Tibial nerve (tissue), 4 donors: ENCODE measurements around the gene IGSF9. TPM values are rescaled to one million over a fixed set of nuclear protein-coding genes. Genes with fewer than 3 reads are reported as not detected.
A peak's percentile ranks its signal among the peaks of the same experiment; 100 is the strongest.

Experiments used
- DNase-seq, 2 donors: peaks; one replicate each; pipeline ENCODE4 v3.0.0-alpha.2; 2019; ENCODE audit warnings: low spot score in 2 of 2
- H3K27ac ChIP-seq, 4 donors: fragments of 200-600 bp; sonication (generic) in 3 of 4; one replicate each; pipeline ENCODE4 v1.5.1; 2017 to 2019; ENCODE audit warnings: mild to moderate bottlenecking in 1 of 4
- H3K27me3 ChIP-seq, 2 donors: fragments of 200-600 bp; sonication (generic) in 1 of 2; one replicate each; pipeline versions ENCODE4 v1.5.1 to v1.6.0; 2017 to 2019
- H3K36me3 ChIP-seq, 3 donors: fragments of 200-600 bp; sonication (generic); one replicate each; pipeline ENCODE4 v1.5.1; 2018 to 2019
- H3K4me1 ChIP-seq, 4 donors: fragments of 200-600 bp; sonication (generic) in 3 of 4; one replicate each; pipeline ENCODE4 v1.5.1; 2017 to 2019
- H3K4me3 ChIP-seq, 4 donors: fragments of 200-600 bp; sonication (generic) in 3 of 4; one replicate each; pipeline ENCODE4 v1.5.1; 2017 to 2019; ENCODE audit warnings: mild to moderate bottlenecking in 1 of 4, moderate library complexity in 1 of 4
- H3K9me3 ChIP-seq, 4 donors: fragments of 200-600 bp; sonication (generic) in 3 of 4; one replicate each; pipeline ENCODE4 v1.5.1; 2017 to 2019
- EP300 ChIP-seq, 2 donors: sonication (generic); formaldehyde crosslinking; IDR thresholded peaks; one replicate each; pipeline ENCODE4 v1.6.1; 2017; ENCODE audit warnings: antibody characterized with exemption in 2 of 2, mild to moderate bottlenecking in 1 of 2
- POLR2A ChIP-seq, 2 donors: fragments of 450-650 bp; IDR thresholded peaks; one replicate each; pipeline ENCODE4 v1.6.1; 2017; ENCODE audit warnings: antibody characterized with exemption in 2 of 2, mild to moderate bottlenecking in 2 of 2, moderate library complexity in 2 of 2
- WGBS, 2 donors: methylation state at CpG; one replicate each; pipeline ENCODE4 v1.1.5; 2018; 5-methylcytosine and 5-hydroxymethylcytosine counted together
- total RNA-seq, 4 donors: library from RNA; depleted of rRNA; stranded (reverse); fragments of >200 nt; gene quantifications; one replicate each; pipeline ENCODE4 v1.1.0, GENCODE V29; 2016
- TF ChIP-seq, protein P1 (sequence below), 5 experiments: fragments of 200-600 bp in 3 of 5; fragments of 450-650 bp in 2 of 5; sonication (generic) in 3 of 5; IDR thresholded peaks; one replicate each; pipeline ENCODE4 v1.5.1; 2016 to 2019; ENCODE audit warnings: antibody characterized with exemption in 5 of 5, mild to moderate bottlenecking in 3 of 5, moderate library complexity in 2 of 5

Gene IGSF9
- total RNA-seq, 4 donors from 2014 or later, result 0.20 to 0.63 TPM; not detected in 2

DNA sequence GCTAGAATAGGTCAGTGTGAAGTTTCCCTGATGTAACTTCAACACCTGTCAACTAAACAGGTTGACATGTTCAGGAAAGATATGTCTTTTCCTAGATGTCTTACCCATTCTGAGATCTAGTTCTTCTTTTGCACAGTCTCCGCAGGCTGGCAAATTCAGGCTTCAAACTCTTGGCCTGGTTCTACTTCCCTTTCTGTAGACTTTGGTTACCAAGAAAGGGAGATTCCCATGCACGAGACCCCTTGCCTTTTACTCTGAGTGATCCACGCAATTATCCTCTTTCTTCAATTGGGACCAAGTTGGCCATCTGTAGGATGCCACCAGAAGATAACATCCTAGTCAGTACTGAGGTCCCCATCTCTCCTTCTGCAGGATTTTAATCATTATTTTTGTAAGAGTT, 47.5 kb downstream of the IGSF9 start:
- Histone ChIP-seq H3K36me3 (no peaks in the 10 kb centered on the region), H3K4me3 (no peak overlapping the region)
- 92 to 93% methylated on average over 3 of the region's 3 CpGs for WGBS, 2 donors

DNA sequence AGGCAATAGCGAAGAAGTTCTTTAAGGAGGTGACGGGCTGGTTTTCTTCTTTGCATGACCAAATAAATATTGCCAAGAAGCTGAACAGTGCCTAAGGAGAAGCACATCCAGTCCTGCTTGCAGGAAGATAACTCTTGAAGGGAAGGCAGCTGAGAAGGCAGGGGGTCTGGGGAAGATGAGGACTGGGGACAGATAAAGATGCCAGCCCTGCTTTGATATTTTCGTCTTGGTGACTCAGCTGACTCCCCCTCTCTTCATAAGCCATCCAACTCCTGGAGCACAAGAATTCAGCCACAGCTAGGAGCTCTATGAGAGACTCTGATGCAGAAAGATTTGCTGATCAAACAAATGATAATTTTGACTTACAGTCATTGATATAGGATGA, 48.9 kb downstream of the IGSF9 start:
- H3K27ac ChIP-seq, result no peak overlapping the region
- H3K9me3 ChIP-seq, result no peaks in the 10 kb centered on the region
- peaks cover 0 to 24% (median 4%) of the 10 kb centered on the region in 4 donors for H3K4me1 ChIP-seq
- no peak overlapping the region for H3K4me3 ChIP-seq
- no peaks in the 10 kb centered on the region for H3K36me3 ChIP-seq
- TF ChIP-seq EP300 (IDR thresholded peaks at IDR 0.05) (no peak), POLR2A (IDR thresholded peaks at IDR 0.05) (no peak)
- TF ChIP-seq, protein P1, sequence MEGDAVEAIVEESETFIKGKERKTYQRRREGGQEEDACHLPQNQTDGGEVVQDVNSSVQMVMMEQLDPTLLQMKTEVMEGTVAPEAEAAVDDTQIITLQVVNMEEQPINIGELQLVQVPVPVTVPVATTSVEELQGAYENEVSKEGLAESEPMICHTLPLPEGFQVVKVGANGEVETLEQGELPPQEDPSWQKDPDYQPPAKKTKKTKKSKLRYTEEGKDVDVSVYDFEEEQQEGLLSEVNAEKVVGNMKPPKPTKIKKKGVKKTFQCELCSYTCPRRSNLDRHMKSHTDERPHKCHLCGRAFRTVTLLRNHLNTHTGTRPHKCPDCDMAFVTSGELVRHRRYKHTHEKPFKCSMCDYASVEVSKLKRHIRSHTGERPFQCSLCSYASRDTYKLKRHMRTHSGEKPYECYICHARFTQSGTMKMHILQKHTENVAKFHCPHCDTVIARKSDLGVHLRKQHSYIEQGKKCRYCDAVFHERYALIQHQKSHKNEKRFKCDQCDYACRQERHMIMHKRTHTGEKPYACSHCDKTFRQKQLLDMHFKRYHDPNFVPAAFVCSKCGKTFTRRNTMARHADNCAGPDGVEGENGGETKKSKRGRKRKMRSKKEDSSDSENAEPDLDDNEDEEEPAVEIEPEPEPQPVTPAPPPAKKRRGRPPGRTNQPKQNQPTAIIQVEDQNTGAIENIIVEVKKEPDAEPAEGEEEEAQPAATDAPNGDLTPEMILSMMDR (IDR thresholded peaks at IDR 0.05), result no peak
- WGBS, 2 donors, result 70% methylated on average over 3 of the region's 3 CpGs
- no peak for DNase-seq
- no peaks in the 10 kb centered on the region for H3K27me3 ChIP-seq

More for the DNA sequence above, 47.5 kb downstream of the IGSF9 start:
- Histone ChIP-seq H3K27ac (no peak overlapping the region), H3K27me3 (no peaks in the 10 kb centered on the region), H3K4me1 (peaks cover 0 to 22% (median 4%) of the 10 kb centered on the region in 4 donors), H3K9me3 (no peaks in the 10 kb centered on the region)
- DNase-seq, result no peak
- TF ChIP-seq, protein P1 (IDR thresholded peaks at IDR 0.05), result no peak
- TF ChIP-seq EP300 (IDR thresholded peaks at IDR 0.05) (no peak), POLR2A (IDR thresholded peaks at IDR 0.05) (no peak)

- TF ChIP-seq EP300 (IDR thresholded peaks at IDR 0.05), result peak in 1 of 2 donors; percentile 29
- TF ChIP-seq, protein P1 (IDR thresholded peaks at IDR 0.05), result no peak
- TF ChIP-seq POLR2A (IDR thresholded peaks at IDR 0.05), result no peak
- Histone ChIP-seq H3K4me3 (no peak overlapping the region), H3K27me3 (no peaks in the 10 kb centered on the region), H3K27ac (no peak overlapping the region), H3K4me1 (peaks cover 0 to 30% (median 4%) of the 10 kb centered on the region in 4 donors), H3K9me3 (no peaks in the 10 kb centered on the region), H3K36me3 (no peaks in the 10 kb centered on the region)
- no peak for DNase-seq
- WGBS, 2 donors, result 50 to 56% methylated on average over 6 of the region's 6 CpGs
These were observed 49.4 kb downstream of the IGSF9 start for GRCh38 chr1:159895836-159896545.

DNA sequence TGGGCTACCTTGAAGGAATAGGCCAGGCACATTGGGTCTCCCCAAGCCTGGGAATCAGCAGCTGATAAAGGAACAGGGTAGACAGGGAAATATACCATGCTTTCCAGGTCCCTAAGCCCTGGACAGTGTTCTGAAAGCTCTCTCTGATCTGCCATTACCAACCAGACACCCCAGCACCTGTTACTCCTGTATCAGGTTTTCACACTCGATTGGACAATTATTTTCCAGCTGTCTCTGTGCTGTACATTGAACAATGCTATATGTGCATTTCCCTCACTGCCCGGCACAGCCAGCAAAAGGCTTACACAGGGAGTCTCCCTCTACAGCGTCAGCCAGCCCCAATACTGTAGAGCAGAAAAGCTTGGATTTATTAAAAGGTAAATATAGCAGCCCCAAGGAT, 50.1 kb downstream of the IGSF9 start:
- H3K4me1 ChIP-seq, result peaks cover 0 to 30% (median 4%) of the 10 kb centered on the region in 4 donors
- H3K9me3 ChIP-seq, result no peaks in the 10 kb centered on the region

GRCh38 chr1:159892944-159893343, 52.5 kb downstream of the IGSF9 start:
- H3K27me3 ChIP-seq, result no peaks in the 10 kb centered on the region
- TF ChIP-seq EP300 (IDR thresholded peaks at IDR 0.05) (no peak), POLR2A (IDR thresholded peaks at IDR 0.05) (no peak)
- TF ChIP-seq, protein P1 (IDR thresholded peaks at IDR 0.05), result no peak
- no peak for DNase-seq
- no peaks in the 10 kb centered on the region for H3K36me3 ChIP-seq
- H3K9me3 ChIP-seq, result no peaks in the 10 kb centered on the region
- H3K27ac ChIP-seq, result no peak overlapping the region
- no peak overlapping the region for H3K4me3 ChIP-seq
- peaks cover 0 to 37% (median 12%) of the 10 kb centered on the region in 4 donors for H3K4me1 ChIP-seq
- WGBS, 2 donors, result 81 to 83% methylated on average over 5 of the region's 5 CpGs

More for the DNA sequence above, 50.1 kb downstream of the IGSF9 start:
- WGBS, 2 donors, result 63 to 67% methylated on average over 3 of the region's 3 CpGs
- Histone ChIP-seq H3K4me3 (no peak overlapping the region), H3K36me3 (no peaks in the 10 kb centered on the region), H3K27ac (no peak overlapping the region), H3K27me3 (no peaks in the 10 kb centered on the region)
- DNase-seq, result no peak
- no peak for TF ChIP-seq EP300 (IDR thresholded peaks at IDR 0.05)
- TF ChIP-seq POLR2A (IDR thresholded peaks at IDR 0.05), result no peak
- TF ChIP-seq, protein P1 (IDR thresholded peaks at IDR 0.05), result no peak
